Left cardiac atrium (tissue), 4 donors: ENCODE results near the gene PRKAA2. TPM values are rescaled to one million over a fixed set of nuclear protein-coding genes. Genes with fewer than 3 reads are reported as not detected.
A peak's percentile ranks its signal among the peaks of the same experiment; 100 is the strongest.

Experiments
- ATAC-seq, 2 donors: fragments of 200-7000 bp; cut with Tn5 transposase; one replicate each; pipeline ENCODE4 v1.9.1; 2020; ENCODE audit warnings: mild to moderate bottlenecking in 2 of 2, moderate library complexity in 2 of 2
- DNase-seq: peaks from one replicate; pipeline ENCODE4 v3.0.0-alpha.2; 2020
- intact Hi-C, 2 donors: fragments of 100-400 bp; cut with DNase I; formaldehyde crosslinking; loops; one replicate each; pipeline versions ENCODE4 v1.14.1 to v1.15.1; 2022 to 2023
- total RNA-seq, 2 donors: library from RNA; stranded (reverse); fragmentation: NEBNext Ultra II Directional; extraction: Animal tissue kit (Norgen Biotek cat#: 25700); gene quantifications; one replicate each; pipeline ENCODE4 v1.2.1, GENCODE V29; 2021
- donor health status: DM: no; HTN: yes; CAD: no.
- donor health status: DM: no; HTN: yes; CAD: no; lungs with severe emphysema.
- donor health status: DM: yes; HTN: yes; CAD: no.
- donor health status: Dilated cardiomyopathy.

The PRKAA2 gene
- total RNA-seq, 2 donors from 2014 or later = 49.7 to 53.2 TPM

DNA sequence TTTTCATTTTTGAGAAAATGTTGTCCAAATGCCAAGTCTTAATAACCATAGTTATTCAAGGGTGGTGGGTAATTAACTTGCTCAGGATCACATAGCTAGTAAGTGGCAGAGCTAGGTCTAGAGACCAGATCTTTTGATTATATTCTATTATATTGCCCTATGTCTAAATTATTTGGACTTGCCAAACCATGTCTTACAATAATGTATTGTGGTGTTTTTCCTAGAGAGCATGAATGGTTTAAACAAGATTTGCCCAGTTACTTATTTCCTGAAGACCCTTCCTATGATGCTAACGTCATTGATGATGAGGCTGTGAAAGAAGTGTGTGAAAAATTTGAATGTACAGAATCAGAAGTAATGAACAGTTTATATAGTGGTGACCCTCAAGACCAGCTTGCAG, 58.6 kb downstream of the PRKAA2 start:
- ATAC-seq (no peak), DNase-seq (no peak)
- intact Hi-C loops = loop anchor here in 1 of 2 donors (10.0 kb wide), 2 partner anchors 59 to 1569 kb away; partner anchors contain the start of gene PRKAA2

DNA sequence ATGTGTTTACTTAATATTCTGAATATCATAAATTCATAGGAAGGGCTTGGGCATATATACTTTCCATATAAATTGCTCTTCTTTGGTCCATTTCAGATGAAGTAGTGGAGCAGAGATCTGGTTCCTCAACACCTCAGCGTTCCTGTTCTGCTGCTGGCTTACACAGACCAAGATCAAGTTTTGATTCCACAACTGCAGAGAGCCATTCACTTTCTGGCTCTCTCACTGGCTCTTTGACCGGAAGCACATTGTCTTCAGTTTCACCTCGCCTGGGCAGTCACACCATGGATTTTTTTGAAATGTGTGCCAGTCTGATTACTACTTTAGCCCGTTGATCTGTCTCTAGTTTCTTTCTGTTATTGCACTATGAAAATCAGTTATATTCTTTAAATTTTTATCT, 62.3 kb downstream of the PRKAA2 start:
- DNase-seq (no peak), ATAC-seq (no peak)
- intact Hi-C loops = loop anchor here in 1 of 2 donors (10.0 kb wide), 2 partner anchors 63 to 1573 kb away; partner anchors contain the start of gene PRKAA2

DNA sequence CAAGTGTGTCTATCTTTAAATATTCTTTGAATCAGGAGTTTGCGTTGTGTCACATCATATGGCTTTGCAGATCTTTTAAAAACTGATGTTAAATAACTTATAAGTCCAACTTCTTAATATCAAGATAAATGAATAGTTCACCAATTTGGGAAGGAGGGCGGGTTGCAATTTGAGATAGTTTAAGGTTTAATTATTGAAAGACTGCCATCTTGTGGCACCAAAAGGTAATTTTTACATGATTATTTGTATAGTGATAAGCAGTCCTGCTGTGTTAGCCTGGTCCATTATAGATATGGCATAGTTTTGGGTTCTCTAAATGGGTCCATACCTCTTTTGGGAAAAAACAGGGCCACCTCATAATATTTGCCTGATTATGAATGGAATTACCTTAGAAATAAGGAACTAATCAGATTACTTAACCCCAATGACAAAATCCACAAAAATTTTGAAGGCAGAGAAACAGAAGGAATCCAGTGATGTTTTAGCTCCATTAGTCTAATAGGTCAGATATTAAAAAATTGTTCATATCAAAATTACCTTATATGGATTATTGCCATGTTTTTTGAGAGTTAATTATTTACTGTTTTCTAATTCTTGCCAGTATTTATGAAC, 64.3 kb downstream of the PRKAA2 start:
- intact Hi-C loops = loop anchor here in 1 of 2 donors (10.0 kb wide), 2 partner anchors 65 to 1575 kb away; partner anchors contain the start of gene PRKAA2
- ATAC-seq = peak; percentile 65
- DNase-seq = no peak

DNA sequence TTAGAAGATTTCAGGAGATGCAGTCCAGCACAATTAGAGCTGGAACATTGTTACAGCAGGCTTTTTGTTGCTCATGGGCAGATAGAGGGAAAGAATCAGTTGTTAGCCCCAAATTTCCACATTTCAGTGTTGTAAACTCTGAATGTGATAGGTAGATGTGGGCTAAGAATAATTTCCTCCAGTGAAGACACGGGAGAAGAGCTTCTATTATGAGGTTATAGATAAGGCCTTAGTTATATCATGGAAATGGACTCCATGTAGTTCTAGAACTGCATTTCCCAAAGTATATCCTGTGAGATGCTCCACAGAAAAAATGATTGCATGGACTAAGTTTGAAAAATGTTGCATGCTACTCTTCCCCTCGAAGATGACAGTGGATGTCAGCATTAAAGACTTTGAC, 64.9 kb downstream of the PRKAA2 start:
- ATAC-seq (no peak), DNase-seq (no peak)
- intact Hi-C loops = loop anchor here in 1 of 2 donors (10.0 kb wide), 2 partner anchors 65 to 1575 kb away; partner anchors contain the start of gene PRKAA2

DNA sequence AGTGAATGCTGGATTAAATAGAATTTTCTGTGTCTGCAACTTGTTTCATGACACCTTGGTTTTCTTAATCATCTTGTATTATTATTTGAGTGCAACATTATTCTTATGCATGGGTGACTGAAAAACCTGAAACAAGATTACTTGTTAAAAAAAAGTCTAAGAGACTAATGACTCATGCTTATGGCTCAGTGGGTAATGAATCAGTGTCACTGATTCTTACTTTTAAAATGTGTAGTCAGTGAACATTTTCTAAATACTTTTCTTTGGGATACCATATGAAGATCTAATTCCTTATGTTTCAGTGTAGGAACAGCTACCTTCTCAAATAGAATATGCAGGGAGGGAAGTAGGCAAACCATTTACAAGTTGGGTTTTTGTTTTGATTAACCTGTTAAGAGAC, 65.5 kb downstream of the PRKAA2 start:
- DNase-seq (no peak), ATAC-seq (peak in 1 of 2 donors; percentile 44)
- intact Hi-C loops = no loop called here

DNA sequence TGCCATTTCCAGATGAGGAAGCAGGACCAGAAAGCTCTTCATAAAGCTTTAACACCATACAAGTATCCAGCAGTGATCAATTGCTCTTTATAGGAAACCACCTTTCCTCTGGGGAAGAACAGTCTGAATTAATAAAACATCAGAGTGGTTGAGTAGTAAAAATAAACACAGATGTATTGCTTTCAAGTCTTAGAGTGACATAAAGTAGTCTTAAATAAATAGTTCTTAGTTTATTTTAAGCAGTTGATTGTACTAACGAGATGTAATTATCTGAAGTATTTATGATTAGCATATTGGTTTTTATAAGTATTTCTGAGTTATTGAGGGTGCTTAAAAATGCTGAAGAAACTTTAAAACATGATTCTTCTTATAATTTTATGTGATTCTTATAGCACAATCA, 67.0 kb downstream of the PRKAA2 start:
- no peak for ATAC-seq
- intact Hi-C loops = no loop called here

DNA sequence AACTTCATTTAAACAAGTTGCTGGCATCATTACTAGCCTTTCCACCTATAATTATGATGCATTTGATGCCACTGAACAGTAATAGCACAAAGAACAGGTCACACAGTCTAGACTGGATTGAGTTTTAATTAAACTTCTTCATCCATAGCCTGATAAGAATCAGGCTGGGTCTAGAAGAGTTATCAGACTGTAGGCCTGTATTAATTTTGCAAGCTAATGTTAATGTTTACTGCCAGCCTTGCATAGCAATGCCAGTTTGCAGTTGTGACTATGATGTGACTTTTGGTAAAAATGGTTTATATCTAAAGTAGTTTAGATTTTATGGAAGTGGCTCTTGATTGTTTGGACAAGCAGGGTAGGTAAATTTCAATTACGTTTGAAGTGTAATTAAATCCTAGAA, 68.0 kb downstream of the PRKAA2 start:
- intact Hi-C loops = no loop called here
- no peak for ATAC-seq
- DNase-seq = no peak

More for the DNA sequence above, 67.0 kb downstream of the PRKAA2 start:
- no peak for DNase-seq

DNA sequence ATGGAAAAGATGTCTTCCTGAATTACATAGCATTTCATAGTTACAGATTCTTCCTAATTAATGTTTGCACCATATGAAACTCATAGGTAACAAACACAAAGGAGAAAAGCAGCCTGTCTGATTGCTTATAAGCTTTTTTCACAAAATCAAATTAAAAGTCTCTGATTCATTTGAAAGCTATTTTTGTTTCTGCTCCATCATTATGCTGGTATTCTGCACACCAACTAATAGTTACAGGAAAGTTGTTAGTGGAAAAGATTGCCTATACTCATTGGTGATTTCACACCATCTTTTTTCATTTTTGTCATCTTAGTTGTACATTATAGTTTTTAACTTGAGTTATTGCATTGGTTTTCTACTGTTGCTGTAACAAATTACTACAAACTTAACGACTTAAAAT, 70.0 kb downstream of the PRKAA2 start:
- no peak for DNase-seq
- intact Hi-C loops = no loop called here
- no peak for ATAC-seq

DNA sequence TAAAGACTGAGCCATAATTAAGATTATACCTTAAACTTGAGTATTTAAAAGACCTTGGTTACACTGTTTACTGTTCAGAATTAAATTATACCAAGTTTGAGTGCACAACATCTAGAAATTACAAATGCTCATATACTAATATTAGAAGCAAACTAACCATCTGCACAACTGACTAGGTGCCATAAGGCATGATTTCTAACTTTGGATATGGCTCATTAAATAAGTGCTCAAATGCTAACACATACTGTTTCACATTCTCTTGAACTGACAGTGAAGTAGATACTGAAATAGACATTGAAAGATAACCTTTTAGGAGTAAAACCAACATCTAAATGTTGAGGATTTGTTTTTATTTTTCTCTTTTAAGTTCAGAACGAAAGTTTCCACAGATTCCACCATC, 74.1 kb downstream of the PRKAA2 start:
- DNase-seq (no peak), ATAC-seq (no peak)
- intact Hi-C loops = no loop called here

DNA sequence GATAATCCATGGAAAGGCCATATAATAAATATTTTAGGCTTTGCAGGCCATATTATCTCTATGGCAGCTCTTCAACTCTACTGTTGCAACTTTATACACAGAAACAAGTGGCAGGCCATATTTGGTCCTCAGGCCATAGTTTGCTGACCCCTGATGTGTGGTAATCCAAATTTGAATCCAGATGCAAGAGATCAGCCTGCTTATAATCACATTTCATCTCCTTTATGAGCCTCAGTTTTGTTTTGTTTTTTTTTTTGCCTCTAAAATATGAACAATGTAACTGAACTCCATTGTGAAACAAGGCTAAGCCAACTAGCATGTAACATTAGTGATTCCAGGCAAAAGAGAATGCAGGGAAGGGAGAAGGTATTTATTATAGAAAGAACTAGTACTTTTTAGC, 81.6 kb downstream of the PRKAA2 start:
- intact Hi-C loops = no loop called here
- DNase-seq (no peak), ATAC-seq (no peak)

DNA sequence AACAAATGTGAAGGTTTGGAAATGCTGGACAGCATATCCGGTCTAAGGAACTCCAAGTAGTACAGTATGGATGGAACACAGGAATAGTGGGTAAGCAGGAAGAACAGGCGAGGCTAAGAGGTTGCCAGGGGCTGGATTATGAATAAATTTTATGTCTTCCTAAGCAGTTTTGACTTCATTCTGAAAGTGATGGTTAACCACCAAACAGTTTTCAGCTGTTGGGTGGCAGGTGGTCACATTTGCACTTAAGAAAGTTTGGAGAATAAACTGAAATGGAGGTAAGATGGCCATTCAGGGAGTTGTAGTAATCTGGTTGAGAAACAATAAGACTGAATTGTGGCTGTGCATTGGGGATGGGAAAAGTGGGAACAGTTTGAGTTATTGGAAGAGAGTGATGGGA, 83.8 kb downstream of the PRKAA2 start:
- DNase-seq = no peak
- intact Hi-C loops = no loop called here
- ATAC-seq = no peak

DNA sequence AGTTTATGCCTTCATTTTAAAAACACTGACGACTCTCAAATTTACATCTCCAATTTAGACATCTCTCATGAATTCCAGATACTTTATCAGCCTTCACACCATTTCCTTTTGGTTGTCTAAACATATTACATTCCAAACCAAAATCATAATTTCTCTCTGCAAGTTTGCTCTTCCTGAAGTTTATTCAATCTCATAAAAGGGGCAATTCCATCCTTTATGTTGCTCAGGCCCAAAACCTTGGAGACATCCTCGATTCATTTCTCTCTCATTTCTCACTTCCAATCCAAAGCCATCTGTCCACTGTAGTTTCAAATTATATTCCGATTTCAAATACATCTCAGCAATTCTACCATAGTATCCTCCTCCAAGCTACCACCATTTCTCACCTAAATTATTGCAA, 100.1 kb downstream of the PRKAA2 start:
- DNase-seq = no peak
- intact Hi-C loops = no loop called here
- ATAC-seq = no peak

DNA sequence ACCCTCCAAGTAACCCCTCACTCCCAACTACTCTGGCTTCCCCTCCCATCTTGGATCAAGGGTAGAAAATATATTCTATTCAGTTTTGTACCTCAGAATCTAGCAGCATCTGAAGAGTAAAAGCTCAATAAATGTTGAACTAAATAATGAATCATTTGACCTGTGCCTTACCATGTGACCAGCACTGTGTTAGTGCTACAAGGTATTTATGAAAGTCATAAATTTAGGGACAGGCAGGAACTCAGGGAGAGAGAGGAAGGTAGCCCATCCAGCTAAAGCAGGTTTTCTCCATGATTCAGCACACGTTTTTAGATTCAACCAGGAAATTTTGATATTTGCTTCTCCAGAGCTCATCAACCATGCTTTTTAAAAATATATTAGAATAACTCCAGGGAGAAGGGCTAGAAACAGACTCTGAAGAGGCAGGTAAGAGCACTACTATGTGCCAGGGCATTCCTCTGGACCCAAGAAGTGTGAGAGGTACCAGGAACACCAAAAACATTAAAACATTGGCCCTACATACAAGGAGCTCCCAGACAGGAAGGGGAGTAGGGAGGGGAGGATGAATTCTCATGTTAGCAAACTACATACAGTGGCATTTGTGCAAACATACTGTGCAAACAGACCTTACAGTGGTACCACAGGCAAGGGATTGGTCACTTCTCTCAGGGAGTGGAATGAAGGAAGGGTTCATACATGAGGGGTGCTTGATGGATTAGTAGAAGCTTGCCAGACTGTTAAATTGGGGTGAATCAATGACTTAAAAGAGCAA, 109.8 kb downstream of the PRKAA2 start:
- intact Hi-C loops = loop anchor here in 1 of 2 donors (5.0 kb wide), 1 partner anchor 67 kb away; no protein-coding TSS in a partner anchor
- no peak for DNase-seq
- ATAC-seq = no peak

DNA sequence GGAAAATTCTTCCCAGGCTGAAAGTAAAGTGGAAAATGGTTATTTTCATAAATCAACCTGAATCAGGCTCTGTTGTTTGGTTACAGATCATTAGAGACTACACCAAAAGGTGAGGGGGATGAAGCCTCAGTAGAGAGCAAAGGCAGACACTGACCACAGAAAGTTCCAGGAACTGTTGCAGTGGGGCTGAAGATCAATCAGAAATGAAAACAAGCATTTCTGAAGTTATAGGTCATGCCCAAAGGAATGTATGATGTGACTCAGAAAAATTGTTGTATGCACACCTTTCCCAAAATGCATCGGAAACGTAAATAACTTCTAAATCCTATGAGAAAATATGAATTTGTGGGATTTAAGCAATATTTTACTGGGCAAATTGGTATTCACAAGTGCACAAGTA, 110.8 kb downstream of the PRKAA2 start:
- ATAC-seq = no peak
- intact Hi-C loops = loop anchor here in 1 of 2 donors (5.0 kb wide), 1 partner anchor 66 kb away; no protein-coding TSS in a partner anchor
- DNase-seq = no peak

DNA sequence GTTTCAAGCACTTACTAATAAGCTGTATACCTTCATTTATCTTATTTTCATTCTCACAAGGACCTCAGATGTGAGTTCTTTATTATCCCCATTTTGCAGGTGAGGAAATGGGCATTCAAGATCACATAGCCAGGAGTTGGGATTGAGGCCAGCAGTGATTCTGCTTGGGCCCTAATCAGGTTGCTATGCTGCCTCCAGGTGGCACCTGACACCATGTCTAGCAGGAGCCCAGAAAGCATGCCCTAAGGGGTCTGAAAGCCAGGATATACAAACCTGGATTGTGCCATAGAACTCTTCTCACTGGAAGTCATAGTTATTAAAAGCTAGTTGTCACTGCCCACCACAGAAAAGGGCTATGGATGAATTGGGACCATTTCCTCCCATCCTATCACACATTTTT, 113.0 kb downstream of the PRKAA2 start:
- ATAC-seq (peak; percentile 66 to 71), DNase-seq (peak; percentile 27)
- intact Hi-C loops = loop anchor here in 1 of 2 donors (5.0 kb wide), 1 partner anchor 64 kb away; no protein-coding TSS in a partner anchor

DNA sequence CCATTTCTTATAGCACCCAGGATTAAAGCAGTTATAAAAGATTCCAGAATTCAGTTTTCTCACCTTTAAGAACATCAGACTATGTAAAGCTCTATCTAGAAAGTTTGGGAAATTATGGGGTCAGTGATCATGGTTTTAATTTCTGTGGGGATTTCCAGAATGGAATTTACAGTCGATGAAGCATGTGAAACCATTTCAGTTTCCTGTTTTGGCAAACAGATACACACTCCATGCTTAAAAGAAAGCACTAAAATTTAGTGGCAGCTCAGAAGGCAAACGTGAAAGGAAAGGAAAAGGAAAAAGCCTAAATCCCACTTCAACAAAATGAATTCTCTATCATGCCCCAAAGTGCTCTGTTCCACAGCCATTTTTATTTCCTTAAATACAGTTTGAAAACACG, 113.7 kb downstream of the PRKAA2 start:
- DNase-seq (no peak), ATAC-seq (no peak)
- intact Hi-C loops = loop anchor here in 1 of 2 donors (5.0 kb wide), 1 partner anchor 64 kb away; no protein-coding TSS in a partner anchor
